Type B pancreatic cell (in vitro differentiated cells): ENCODE data around the gene PTPN14. TPM values are rescaled to one million over a fixed set of nuclear protein-coding genes. Genes with fewer than 3 reads are reported as not detected.

Experiments
- DNase-seq: peaks from one replicate; pipeline ENCODE4 v3.0.0; 2021; ENCODE audit warnings: mixed read lengths; ENCODE audit not compliant: unreplicated experiment; ENCODE audit errors: extremely low spot score
- H3K27ac Mint-ChIP-seq: 2 replicates; pipeline ENCODE4 v1.8.0; 2021; ENCODE audit warnings: mild to moderate bottlenecking, mixed read lengths
- H3K27me3 Mint-ChIP-seq: 2 replicates; pipeline ENCODE4 v1.8.0; 2021; ENCODE audit warnings: mixed read lengths
- H3K36me3 Mint-ChIP-seq: 2 replicates; pipeline ENCODE4 v1.8.0; 2021; ENCODE audit warnings: mixed read lengths
- H3K4me1 Mint-ChIP-seq: one replicate; pipeline ENCODE4 v1.8.0; 2021; ENCODE audit warnings: mixed read lengths; ENCODE audit not compliant: unreplicated experiment
- H3K4me3 Mint-ChIP-seq: 2 replicates; pipeline ENCODE4 v1.8.0; 2021; ENCODE audit warnings: mild to moderate bottlenecking, mixed read lengths
- H3K9me3 Mint-ChIP-seq: 2 replicates; pipeline ENCODE4 v1.8.0; 2021; ENCODE audit warnings: mixed read lengths
- CTCF ChIP-seq: fragments of 200-600 bp; sonication (generic); conservative IDR thresholded peaks from 2 replicates; pipeline ENCODE4 v1.5.0; 2021; ENCODE audit warnings: antibody characterized with exemption, mild to moderate bottlenecking
- total RNA-seq: library from RNA; stranded (reverse); gene quantifications from 2 replicates; pipeline ENCODE4 v1.2.1, GENCODE V29; 2021; ENCODE audit warnings: low replicate concordance

The PTPN14 gene
- total RNA-seq, 1 donor from 2014 or later = 29.2 TPM

- no peaks in the 10 kb centered on the region for H3K27me3 Mint-ChIP-seq
- H3K4me1 Mint-ChIP-seq = no peaks in the 10 kb centered on the region
- DNase-seq = no peak
- no peaks in the 10 kb centered on the region for H3K9me3 Mint-ChIP-seq
- no peak for TF ChIP-seq CTCF
- no peak overlapping the region for H3K4me3 Mint-ChIP-seq
- no peak overlapping the region for H3K27ac Mint-ChIP-seq
- H3K36me3 Mint-ChIP-seq = peaks cover 27% of the 10 kb centered on the region
Observed at GRCh38 chr1:214391873-214392645, 159.3 kb downstream of the PTPN14 start.

- Mint-ChIP-seq H3K27me3 (no peaks in the 10 kb centered on the region), H3K36me3 (peaks cover 18% of the 10 kb centered on the region), H3K4me1 (no peaks in the 10 kb centered on the region), H3K27ac (no peak overlapping the region), H3K9me3 (no peaks in the 10 kb centered on the region), H3K4me3 (no peak overlapping the region)
- no peak for TF ChIP-seq CTCF
- no peak for DNase-seq
Observed at GRCh38 chr1:214389734-214390133, 161.7 kb downstream of the PTPN14 start.

- TF ChIP-seq CTCF = no peak
- H3K27ac Mint-ChIP-seq = no peak overlapping the region
- H3K27me3 Mint-ChIP-seq = no peaks in the 10 kb centered on the region
- no peak overlapping the region for H3K4me3 Mint-ChIP-seq
- no peak for DNase-seq
- no peaks in the 10 kb centered on the region for H3K4me1 Mint-ChIP-seq
- peaks cover 26% of the 10 kb centered on the region for H3K36me3 Mint-ChIP-seq
- H3K9me3 Mint-ChIP-seq = no peaks in the 10 kb centered on the region
Observed at GRCh38 chr1:214386747-214387146, 164.7 kb downstream of the PTPN14 start.

GRCh38 chr1:214386333-214386732 lies 165.1 kb downstream of the PTPN14 start:
- no peaks in the 10 kb centered on the region for H3K9me3 Mint-ChIP-seq
- peaks cover 26% of the 10 kb centered on the region for H3K36me3 Mint-ChIP-seq
- H3K27me3 Mint-ChIP-seq = no peaks in the 10 kb centered on the region
- no peak for TF ChIP-seq CTCF
- DNase-seq = no peak
- no peaks in the 10 kb centered on the region for H3K4me1 Mint-ChIP-seq
- no peak overlapping the region for H3K27ac Mint-ChIP-seq
- no peak overlapping the region for H3K4me3 Mint-ChIP-seq

- peaks cover 6% of the 10 kb centered on the region for H3K4me1 Mint-ChIP-seq
- no peaks in the 10 kb centered on the region for H3K27me3 Mint-ChIP-seq
- peaks cover 34% of the 10 kb centered on the region for H3K36me3 Mint-ChIP-seq
- H3K27ac Mint-ChIP-seq = no peak overlapping the region
- H3K4me3 Mint-ChIP-seq = no peak overlapping the region
- no peak for DNase-seq
- TF ChIP-seq CTCF = no peak
- H3K9me3 Mint-ChIP-seq = no peaks in the 10 kb centered on the region
Observed at GRCh38 chr1:214385428-214385827, 166.0 kb downstream of the PTPN14 start.
